GM18858 (cell line): ENCODE data around the gene LURAP1L.

ENCODE experiments used
- ATAC-seq: cut with Tn5 transposase; IDR thresholded peaks from one replicate; pipeline ENCODE4 v1.9.1; 2021; ENCODE audit not compliant: unreplicated experiment

Gene LURAP1L

DNA sequence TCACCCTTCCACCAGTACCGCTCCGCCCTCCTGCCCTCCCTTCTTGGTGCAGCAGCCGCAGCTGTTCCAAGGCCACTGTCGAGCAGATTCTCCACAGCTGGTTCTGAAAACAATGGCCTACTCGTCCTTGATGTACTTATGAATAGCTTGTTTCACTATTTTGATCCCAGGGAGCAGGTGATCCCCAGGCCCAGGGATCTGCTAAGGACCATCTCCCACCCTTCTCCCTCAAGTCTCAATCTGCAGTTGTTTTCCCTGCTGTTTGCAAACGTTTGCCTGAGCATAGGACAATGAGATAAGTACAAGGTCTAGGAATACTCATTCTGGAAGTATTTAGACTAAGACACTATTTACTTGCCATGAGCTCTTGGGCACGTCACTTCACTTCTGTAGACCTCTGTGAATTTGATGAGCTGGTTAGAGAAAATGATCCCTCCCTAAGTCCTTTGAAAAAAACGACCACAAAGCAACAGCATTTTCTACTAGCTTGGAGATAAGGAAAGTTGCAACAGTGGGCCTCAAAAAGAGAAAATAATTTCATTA lies 1.8 kb downstream of the LURAP1L start:
- no peak for ATAC-seq

DNA sequence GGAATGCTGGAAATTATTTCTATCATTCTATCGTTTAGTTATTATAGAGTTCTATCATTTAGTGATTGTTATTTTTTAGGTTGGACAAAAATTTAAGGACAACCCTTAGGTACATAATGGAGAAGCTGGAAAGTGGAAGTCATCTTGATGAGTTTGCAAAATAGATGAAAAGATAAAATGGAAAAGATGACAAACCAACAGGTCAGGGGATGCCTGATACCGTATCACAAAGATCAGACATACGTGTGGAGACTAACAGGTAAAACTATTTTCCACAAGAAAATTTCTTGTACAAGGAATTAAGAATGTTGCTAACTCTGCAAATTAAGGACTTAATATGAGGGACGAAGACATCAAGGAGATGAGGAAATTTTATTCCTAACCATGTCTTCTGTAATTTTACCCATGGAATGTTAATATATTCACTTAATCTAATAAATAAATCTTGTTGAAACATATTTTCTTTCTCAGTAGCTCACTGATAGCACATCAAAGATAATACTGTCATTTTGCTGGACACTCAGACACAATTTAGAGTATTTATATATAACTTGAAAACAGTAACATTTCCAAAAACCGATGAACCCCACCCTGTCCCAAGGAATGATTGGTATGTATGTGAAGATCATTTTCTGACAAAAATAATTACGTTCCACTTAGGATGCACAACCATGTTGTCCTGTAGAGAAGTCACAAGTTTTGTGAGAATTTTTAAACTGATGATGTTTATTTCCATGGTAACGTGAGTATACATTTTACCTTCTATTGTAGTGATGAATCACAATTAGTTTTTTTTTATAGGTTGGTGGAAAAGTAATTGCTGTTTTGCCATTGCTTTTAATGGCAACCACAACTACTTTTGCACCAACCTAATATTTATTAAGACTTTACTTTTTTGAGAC lies 2.6 kb downstream of the LURAP1L start:
- no peak for ATAC-seq

DNA sequence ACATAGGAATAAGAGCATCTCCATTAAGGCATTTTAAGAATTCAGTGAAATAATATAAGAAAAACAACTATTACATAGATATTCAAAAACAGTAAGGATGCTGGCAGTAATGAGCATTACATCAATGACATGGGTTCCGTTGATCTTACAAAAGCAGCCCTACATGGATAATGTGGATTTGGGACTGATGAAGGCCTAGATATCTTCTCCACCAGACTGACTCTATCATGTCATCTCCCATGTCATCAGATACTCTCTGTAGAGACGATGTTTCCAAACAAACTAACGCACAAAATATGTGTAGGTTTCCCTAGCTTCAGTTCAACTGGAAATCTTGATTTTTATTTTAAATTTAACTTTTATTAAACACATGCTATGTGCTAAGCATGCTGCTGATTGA lies 3.6 kb downstream of the LURAP1L start:
- no peak for ATAC-seq

DNA sequence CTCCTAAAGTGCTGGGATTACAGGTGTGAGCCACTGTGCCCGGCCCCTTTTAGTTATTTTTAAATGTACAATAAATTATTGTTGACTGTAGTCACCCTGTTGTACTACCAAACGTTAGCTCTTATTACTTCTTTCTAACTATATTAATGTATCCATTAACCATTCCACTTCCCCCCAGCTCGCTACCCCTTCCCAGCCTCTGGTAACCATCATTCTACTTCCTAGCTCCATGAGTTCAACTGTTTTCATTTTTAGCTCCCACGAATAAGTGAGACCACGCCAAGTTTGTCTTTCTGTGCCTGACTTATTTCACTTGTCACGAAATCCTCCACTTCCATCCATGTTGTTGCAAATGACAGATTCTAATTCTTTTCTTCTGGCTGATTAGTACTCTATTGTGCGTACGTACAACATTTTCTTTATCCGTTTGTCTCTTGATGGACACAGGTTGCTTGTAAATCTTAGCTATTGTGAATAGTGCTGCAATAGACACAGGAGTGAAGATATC lies 6.5 kb downstream of the LURAP1L start:
- ATAC-seq, result no peak

DNA sequence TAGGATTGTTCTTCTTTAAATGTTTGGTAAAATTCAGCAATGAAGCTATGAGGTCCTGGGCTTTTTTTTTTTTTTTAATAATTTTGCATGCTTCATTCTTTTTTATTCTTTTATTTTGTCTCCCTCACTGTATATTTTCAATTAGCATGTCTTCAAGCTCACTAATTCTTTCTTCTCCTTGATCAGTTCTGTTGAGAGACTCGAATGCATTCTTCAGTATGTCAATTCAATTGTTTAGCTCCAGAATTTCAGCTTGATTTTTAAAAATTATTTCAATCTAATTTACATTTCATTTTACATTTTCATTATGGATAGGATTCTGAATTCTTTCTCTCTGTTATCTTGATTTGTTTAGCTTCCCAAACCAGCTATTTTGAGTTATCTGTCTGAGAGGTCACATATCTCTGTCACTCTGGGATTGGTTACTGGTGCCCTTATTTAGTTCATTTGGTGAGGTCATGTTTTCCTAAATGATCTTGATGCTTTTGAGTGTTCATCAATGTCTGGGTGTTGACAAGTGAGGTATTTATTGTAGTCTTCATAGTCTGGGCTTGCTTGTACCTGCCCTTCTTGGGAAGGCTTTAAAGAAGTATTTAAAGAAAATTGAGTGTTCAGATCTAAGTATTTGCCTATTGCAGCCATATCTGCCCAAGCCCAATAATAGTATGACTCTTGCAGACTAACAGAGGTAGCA lies 9.1 kb downstream of the LURAP1L start:
- ATAC-seq, result no peak

DNA sequence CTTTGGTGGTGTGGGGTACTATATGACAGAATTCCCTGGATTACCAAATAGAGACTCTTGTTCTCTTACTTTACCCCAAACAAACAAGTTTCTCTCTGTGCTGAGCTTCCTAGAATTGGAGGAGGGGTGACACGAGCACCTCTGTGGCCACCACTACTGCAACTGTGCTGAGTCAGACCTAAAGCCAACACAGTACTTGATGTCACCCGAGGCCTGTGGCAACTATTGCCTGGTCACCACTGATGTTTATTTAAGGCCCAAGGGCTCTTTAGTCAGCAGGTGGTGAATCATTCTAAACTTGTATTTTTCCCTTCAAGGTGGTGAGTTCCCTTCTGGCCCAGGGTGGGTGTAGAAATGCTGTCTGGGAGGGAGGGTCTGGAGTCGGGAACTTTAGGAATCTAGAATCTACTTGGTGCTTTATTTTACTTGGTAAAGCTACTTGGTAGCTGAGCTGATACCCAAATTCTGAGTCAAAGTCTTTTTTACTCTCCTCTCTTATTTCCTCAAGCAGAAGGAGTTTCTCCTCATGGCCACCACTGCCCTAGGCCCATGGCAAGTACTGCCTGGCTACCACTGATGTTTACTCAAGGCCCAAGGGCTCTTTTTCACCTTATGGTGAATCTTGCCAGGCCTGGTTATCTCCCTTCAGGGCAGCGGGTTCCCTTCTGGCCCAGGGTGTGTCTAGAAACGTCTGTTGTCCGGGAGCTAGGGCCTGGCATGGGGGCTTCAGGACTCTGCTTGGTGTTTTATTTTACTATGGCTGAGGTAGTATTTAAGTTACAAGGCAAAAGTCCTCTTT lies 9.8 kb downstream of the LURAP1L start:
- ATAC-seq, result peak; percentile 85

- ATAC-seq, result no peak
Observed at GRCh38 chr9:12785260-12785770, 10.5 kb downstream of the LURAP1L start.

DNA sequence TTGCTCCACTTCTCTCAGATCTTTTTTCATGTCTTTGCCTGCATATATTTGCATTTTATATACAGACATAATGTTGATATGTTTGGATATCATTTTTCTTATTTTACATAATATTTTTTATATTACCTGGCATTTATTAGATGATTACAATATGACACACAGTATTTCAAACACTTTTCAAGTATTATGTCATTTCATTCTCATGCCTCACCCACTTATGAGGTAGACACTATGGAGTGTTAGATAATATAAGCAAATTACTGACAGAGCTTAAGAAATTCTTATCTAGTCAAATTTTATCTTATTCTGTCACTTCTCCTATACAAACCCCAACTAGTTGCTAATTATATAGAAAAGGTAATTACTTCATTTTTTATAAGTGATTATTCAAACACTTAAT lies 11.1 kb downstream of the LURAP1L start:
- ATAC-seq, result no peak

DNA sequence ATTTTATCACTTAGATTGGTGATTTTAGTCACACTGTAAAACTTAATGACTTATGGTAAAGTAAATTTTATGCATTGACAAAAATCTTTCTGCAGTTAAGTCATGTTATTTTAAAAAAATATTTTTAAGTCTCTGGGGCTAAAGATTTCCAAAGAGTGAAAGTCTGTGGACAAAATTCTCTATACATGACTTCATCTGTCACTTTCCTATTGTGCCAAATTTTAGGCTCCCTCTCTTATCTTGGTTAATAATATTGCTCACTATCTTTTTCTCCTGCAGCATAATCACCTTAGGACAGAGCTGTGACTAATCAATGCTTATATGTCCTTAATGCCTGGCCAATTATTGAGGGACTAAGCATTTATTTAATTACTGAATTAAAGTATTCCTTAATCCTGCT lies 15.2 kb downstream of the LURAP1L start:
- no peak for ATAC-seq

GRCh38 chr9:12790883-12791282 lies 16.1 kb downstream of the LURAP1L start:
- no peak for ATAC-seq

DNA sequence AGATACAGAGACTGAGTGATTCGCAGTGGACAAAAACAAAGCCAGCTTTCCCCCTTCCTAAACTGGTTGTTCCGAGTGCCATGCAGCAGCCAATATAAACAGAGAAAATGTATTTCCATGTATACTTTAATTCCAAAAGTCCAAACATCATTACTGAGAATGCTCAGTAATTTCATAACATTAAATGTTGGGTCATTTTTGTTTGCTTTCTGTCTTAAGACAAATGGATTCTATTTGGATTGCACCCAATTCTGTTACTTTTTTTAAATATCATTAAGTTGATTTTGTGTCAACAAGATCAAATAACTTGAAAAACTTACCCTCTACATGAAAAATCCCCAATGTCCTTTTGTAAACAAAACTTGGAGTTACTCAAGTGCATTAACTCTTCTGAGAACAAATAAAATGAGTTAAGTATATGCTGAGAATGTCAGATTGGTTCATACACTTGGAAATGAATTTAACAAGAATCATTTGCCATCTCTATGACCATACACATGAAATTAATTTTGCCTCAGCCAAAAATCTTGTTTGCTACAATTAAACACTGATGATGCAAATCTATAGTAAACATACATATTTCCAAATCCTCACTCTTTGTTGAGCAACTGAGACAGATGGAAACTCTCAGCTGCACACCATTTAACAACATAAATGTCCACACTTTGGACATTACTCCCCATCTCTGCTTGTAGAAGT lies 19.4 kb downstream of the LURAP1L start:
- no peak for ATAC-seq

DNA sequence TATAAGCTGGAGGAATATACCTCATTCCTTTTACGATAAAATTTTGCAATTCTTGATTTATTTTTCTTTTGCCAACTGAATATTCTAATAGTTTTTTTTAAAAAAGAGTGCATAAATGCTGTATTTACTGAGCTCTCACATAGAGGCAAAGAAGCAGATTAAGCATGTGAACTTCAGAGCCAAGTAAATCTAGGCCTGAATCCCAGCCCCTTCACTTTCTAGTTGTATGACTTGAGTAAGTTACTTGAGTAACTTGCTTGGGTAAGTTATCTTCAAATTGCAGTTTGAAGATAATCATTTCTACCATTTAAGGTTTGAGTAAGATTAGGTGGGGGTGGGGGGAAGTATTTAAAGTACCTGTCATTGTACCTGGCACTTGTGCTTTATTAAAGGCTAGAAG lies 21.8 kb downstream of the LURAP1L start:
- ATAC-seq, result no peak

DNA sequence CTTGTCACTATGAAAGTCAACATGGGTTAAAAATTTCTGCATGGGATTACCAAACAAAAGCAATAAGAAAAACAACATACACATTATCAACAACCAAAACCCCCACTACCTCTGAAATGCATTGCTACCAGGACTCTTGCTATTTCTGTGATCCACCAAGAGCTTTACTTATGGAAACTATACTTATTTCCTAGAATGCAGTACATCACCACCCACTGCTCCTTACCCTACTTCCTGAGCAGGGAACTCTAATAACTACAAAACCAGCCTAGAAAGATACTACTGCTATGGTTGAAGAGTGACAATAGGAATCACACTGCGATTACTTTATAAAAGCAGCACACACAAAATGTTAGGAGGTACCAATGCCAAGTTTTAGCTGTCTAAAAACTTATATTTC lies 22.2 kb downstream of the LURAP1L start:
- ATAC-seq, result no peak

GRCh38 chr9:12798066-12798770 lies 23.4 kb downstream of the LURAP1L start:
- no peak for ATAC-seq

DNA sequence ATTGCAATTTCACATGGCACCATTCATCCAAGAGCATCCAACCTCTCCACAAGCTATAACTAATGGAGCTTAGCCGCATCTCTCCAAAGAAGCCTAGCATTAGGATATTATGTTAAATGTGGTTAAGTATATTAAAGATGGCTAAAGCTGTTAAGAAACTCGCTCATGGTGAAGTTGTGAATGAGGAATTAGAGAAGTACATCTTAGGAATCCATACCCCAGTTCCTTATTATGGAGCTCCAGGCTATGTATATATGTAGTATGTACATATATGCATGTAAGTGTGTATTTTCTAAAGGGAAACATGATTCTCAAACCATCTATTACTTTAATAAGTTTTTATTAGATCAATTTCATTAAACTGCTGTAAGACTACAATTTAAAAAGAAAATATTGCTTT lies 26.4 kb downstream of the LURAP1L start:
- no peak for ATAC-seq

- ATAC-seq, result no peak
Observed at GRCh38 chr9:12801663-12802062, 26.8 kb downstream of the LURAP1L start.

DNA sequence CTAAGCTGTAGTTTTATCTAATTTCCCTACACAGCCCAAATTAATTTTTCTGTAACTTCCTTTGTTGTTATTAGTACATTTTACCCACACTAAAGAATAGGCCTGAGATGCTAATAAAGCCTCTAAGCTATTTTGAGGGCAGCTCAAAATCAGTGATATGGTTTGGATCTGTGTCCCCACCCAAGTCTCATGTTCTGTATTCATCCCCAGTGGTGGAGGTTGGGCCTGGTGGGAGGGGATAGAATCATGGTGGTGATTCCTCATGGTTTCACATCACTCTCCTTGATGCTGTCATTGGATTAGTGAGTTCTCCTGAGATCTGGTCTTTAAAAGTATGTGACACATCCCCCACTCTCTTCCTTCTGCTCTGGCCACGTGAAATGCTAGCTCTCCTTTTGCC lies 27.3 kb downstream of the LURAP1L start:
- ATAC-seq, result no peak

DNA sequence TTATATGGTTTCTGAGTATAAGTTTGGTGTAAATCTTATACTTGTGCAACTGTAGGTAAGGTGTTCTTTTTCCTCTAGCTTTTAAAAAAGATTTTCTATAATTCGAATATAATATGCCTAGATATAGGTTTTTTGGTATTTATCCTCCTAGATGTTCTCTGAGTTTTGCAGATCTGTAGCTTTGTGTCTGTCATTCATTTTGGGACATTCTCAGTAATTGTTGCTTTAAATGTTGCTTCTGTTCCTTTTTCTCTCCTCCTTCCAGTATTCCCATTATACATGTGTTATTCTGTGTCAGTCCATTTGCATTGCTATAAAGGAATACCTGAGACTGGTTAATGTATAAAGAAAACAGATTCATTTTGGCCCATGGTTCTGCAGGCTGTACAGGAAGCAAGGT lies 33.7 kb downstream of the LURAP1L start:
- no peak for ATAC-seq

GRCh38 chr9:12809720-12810119 lies 34.9 kb downstream of the LURAP1L start:
- no peak for ATAC-seq

GRCh38 chr9:12811935-12812334 lies 37.1 kb downstream of the LURAP1L start:
- no peak for ATAC-seq
